HAP-1 (cell line): ENCODE data around the gene CCDC122.

ENCODE experiments used
- DNase-seq, 2 experiments: peaks; one replicate each; pipeline ENCODE4 v3.0.0-alpha.2; 2016 to 2020; ENCODE audit warnings: low spot score in 2 of 2
- H3K27me3 ChIP-seq: fragments of 250-450 bp; sonication (Bioruptor Pico); 2 replicates; pipeline ENCODE4 v1.5.1; 2020; ENCODE audit warnings: low read depth, mild to moderate bottlenecking, moderate library complexity
- H3K36me3 ChIP-seq: fragments of 250-450 bp; sonication (Bioruptor Pico); replicated peaks from 2 replicates; pipeline ENCODE4 v1.5.1; 2020; ENCODE audit warnings: mild to moderate bottlenecking
- H3K4me1 ChIP-seq: fragments of 250-450 bp; sonication (Bioruptor Pico); 2 replicates; pipeline ENCODE4 v1.5.1; 2020; ENCODE audit warnings: mild to moderate bottlenecking
- H3K4me3 ChIP-seq: fragments of 250-450 bp; sonication (Bioruptor Pico); 2 replicates; pipeline ENCODE4 v1.5.1; 2020; ENCODE audit warnings: mild to moderate bottlenecking, moderate library complexity
- H3K9me3 ChIP-seq: fragments of 250-450 bp; sonication (Bioruptor Pico); 2 replicates; pipeline ENCODE4 v1.5.1; 2020; ENCODE audit warnings: mild to moderate bottlenecking, moderate library complexity
- in situ Hi-C: fragments of 300-500 bp; cut with MboI; formaldehyde crosslinking; loops from 3 replicates; pipeline ENCODE4 v1.14.3; 2020; ENCODE audit warnings: low sequenced_read_pairs, inconsistent platforms, mixed read lengths

CCDC122 gene

GRCh38 chr13:43786472-43786765 is 93.1 kb downstream of the CCDC122 start:
- H3K4me1 ChIP-seq = peaks cover 11% of the 10 kb centered on the region
- H3K9me3 ChIP-seq = no peaks in the 10 kb centered on the region
- H3K36me3 ChIP-seq = no peaks in the 10 kb centered on the region
- DNase-seq = no peak
- H3K27me3 ChIP-seq = no peaks in the 10 kb centered on the region
- H3K4me3 ChIP-seq = peak overlapping the region; percentile 50
- in situ Hi-C loops = loop anchor here (25.0 kb wide), 1 partner anchor 474 kb away; no protein-coding TSS in a partner anchor
